Measurements from ENCODE around the gene TIMM44. TPM values are rescaled to one million over a fixed set of nuclear protein-coding genes. Genes with fewer than 3 reads are reported as not detected.

TIMM44 gene
- total and polyA plus RNA-seq, 10 of the 15 experiments (the other 5 are each of a cell fraction or from before 2014, with no cell fraction given): 6.6 to 90.7 (median 57.6) TPM

GRCh38 chr19:7980168-7980567 lies 36.7 kb upstream of the TIMM44 start:
- intact Hi-C loops (cut with micrococcal nuclease; ENCODE audit: unreplicated experiment) (no loop called here), in situ Hi-C loops (cut with MboI) (no loop called here)
- H4K20me1 ChIP-seq (ENCODE audit: control insufficient read depth, insufficient read depth): no peaks in the 10 kb centered on the region; the same call in 1 of the 2 replicates
- no peak overlapping the region for H3K4me2 ChIP-seq (ENCODE audit: control insufficient read depth, insufficient read depth)
- DNase-seq (ENCODE audit: low read depth, low spot score) (no peak), FAIRE-seq (no peak), ATAC-seq (no peak)
- ChIA-PET SMC1A (ENCODE audit: uncharacterized antibody, unreplicated experiment) (no interaction called here), RAD21 (ENCODE audit: unreplicated experiment) (interaction anchor here (1.0 kb wide), 1 partner anchor 36 kb away, joined by 3 read pairs; no protein-coding TSS in a partner anchor), CTCF (no interaction called here), POLR2A (no interaction called here)
- no peaks in the 10 kb centered on the region for H3K4me1 ChIP-seq (ENCODE audit: control insufficient read depth, insufficient read depth, low read length)
- no peak overlapping the region for H3K9ac ChIP-seq (ENCODE audit: control insufficient read depth, insufficient read depth, low read length)
- no peaks in the 10 kb centered on the region for H3K27me3 ChIP-seq (replicated peaks in 1 of 2; ENCODE audit: control insufficient read depth in 2 of 2, insufficient read depth in 2 of 2, low read length in 1 of 2)
- no peak overlapping the region for H3K4me3 ChIP-seq
- WGBS (ENCODE audit: insufficient coverage, insufficient replicate concordance, low lambda C conversion rate, missing lambda C conversion rate): 90% methylated on average over 13 of the region's 13 CpGs
- BruUV-seq (replicated peaks): no TSS peak
- TF ChIP-seq LARP7 (IDR thresholded peaks at IDR 0.05) (no peak), CREB1 (IDR thresholded peaks at IDR 0.05; ENCODE audit: low read depth) (no peak), CBX5 (IDR thresholded peaks at IDR 0.05; ENCODE audit: low read depth) (no peak), PKNOX1 (IDR thresholded peaks at IDR 0.05) (no peak), NFYB (IDR thresholded peaks at IDR 0.05; ENCODE audit: insufficient read depth, low read depth, low read length) (no peak)
- H3K9me3 ChIP-seq (replicated peaks; ENCODE audit: control insufficient read depth, insufficient read depth, low read length): no peaks in the 10 kb centered on the region
- H3K36me3 ChIP-seq (ENCODE audit: control insufficient read depth in 2 of 2, insufficient read depth in 2 of 2, low read length in 1 of 2): peaks cover 26 to 59% of the 10 kb centered on the region in 2 experiments
- no peak overlapping the region for H2AFZ ChIP-seq (ENCODE audit: control insufficient read depth, low read depth, low read length)
- H3K79me2 ChIP-seq (ENCODE audit: control insufficient read depth, insufficient read depth, low read length): no peaks in the 10 kb centered on the region; the same call in 1 of the 2 replicates
- H3K27ac ChIP-seq (ENCODE audit: control insufficient read depth, insufficient read depth): no peak overlapping the region

- intact Hi-C loops (cut with micrococcal nuclease; ENCODE audit: unreplicated experiment): no loop called here
- no peaks in the 10 kb centered on the region; the same call in 1 of the 2 replicates for H4K20me1 ChIP-seq (ENCODE audit: control insufficient read depth, insufficient read depth)
- no peaks in the 10 kb centered on the region for H3K27me3 ChIP-seq (replicated peaks in 1 of 2; ENCODE audit: control insufficient read depth in 2 of 2, insufficient read depth in 2 of 2, low read length in 1 of 2)
- ATAC-seq: no peak
- no peak overlapping the region for H3K9ac ChIP-seq (ENCODE audit: control insufficient read depth, insufficient read depth, low read length)
- peak; percentile 26; the same call in 1 of the 2 replicates for TF ChIP-seq POLR2A (IDR thresholded peaks at IDR 0.05; ENCODE audit: low read depth, low read length)
- TF ChIP-seq CBX3 (IDR thresholded peaks at IDR 0.05; ENCODE audit: borderline replicate concordance, low read depth): no peak
- TF ChIP-seq PRDM15 (CRISPR knock-in tag; IDR thresholded peaks at IDR 0.05): no peak
- H3K4me3 ChIP-seq: no peak overlapping the region
- no peak overlapping the region for H2AFZ ChIP-seq (ENCODE audit: control insufficient read depth, low read depth, low read length)
- peaks cover 23 to 62% of the 10 kb centered on the region in 2 experiments for H3K36me3 ChIP-seq (ENCODE audit: control insufficient read depth in 2 of 2, insufficient read depth in 2 of 2, low read length in 1 of 2)
- no peak for DNase-seq (ENCODE audit: low read depth, low spot score)
- no peak overlapping the region for H3K4me2 ChIP-seq (ENCODE audit: control insufficient read depth, insufficient read depth)
- ChIA-PET CTCF (no interaction called here), SMC1A (ENCODE audit: uncharacterized antibody, unreplicated experiment) (no interaction called here), POLR2A (no interaction called here), RAD21 (ENCODE audit: unreplicated experiment) (interaction anchor here (1.0 kb wide), 1 partner anchor 35 kb away, joined by 3 read pairs; no protein-coding TSS in a partner anchor)
- no peak overlapping the region for H3K27ac ChIP-seq (ENCODE audit: control insufficient read depth, insufficient read depth)
- H3K79me2 ChIP-seq (ENCODE audit: control insufficient read depth, insufficient read depth, low read length): no peaks in the 10 kb centered on the region; the same call in 1 of the 2 replicates
- H3K4me1 ChIP-seq (ENCODE audit: control insufficient read depth, insufficient read depth, low read length): no peaks in the 10 kb centered on the region
- WGBS (ENCODE audit: insufficient coverage, insufficient replicate concordance, low lambda C conversion rate, missing lambda C conversion rate): 92% methylated on average over 8 of the region's 8 CpGs
- no TSS peak for BruUV-seq (replicated peaks)
- FAIRE-seq: no peak
- H3K9me3 ChIP-seq (replicated peaks; ENCODE audit: control insufficient read depth, insufficient read depth, low read length): no peaks in the 10 kb centered on the region
- in situ Hi-C loops (cut with MboI): no loop called here
Measured at GRCh38 chr19:7979559-7979958, 36.1 kb upstream of the TIMM44 start.

Data from GM12878 (cell line).